Nephron progenitor cell (in vitro differentiated cells): ENCODE data around the gene BARHL2.

ENCODE experiments used
- DNase-seq: peaks from one replicate; pipeline ENCODE4 v3.0.0; 2021
- H3K27ac Mint-ChIP-seq: 2 replicates; pipeline ENCODE4 v1.8.0; 2021; ENCODE audit warnings: mild to moderate bottlenecking, moderate library complexity, mixed read lengths
- H3K27me3 Mint-ChIP-seq: 2 replicates; pipeline ENCODE4 v1.8.0; 2021; ENCODE audit warnings: mild to moderate bottlenecking, low read depth, mixed read lengths; ENCODE audit not compliant: poor library complexity
- H3K36me3 Mint-ChIP-seq: 2 replicates; pipeline ENCODE4 v1.8.0; 2021; ENCODE audit warnings: low read depth, mixed read lengths
- H3K4me1 Mint-ChIP-seq: 2 replicates; pipeline ENCODE4 v1.8.0; 2021; ENCODE audit warnings: mixed read lengths
- H3K4me3 Mint-ChIP-seq: 2 replicates; pipeline ENCODE4 v1.8.0; 2021; ENCODE audit warnings: mild to moderate bottlenecking, moderate library complexity, mixed read lengths
- H3K9me3 Mint-ChIP-seq: 2 replicates; pipeline ENCODE4 v1.8.0; 2021; ENCODE audit warnings: mild to moderate bottlenecking, moderate library complexity, mixed read lengths
- CTCF ChIP-seq: fragments of 200-600 bp; sonication (generic); IDR thresholded peaks from 2 replicates; pipeline ENCODE4 v1.5.0; 2021; ENCODE audit warnings: antibody characterized with exemption

Gene BARHL2

GRCh38 chr1:90709535-90709934 is 7.6 kb downstream of the BARHL2 start:
- H3K9me3 Mint-ChIP-seq = no peaks in the 10 kb centered on the region
- DNase-seq = no peak
- peaks cover 13% of the 10 kb centered on the region for H3K4me1 Mint-ChIP-seq
- no peaks in the 10 kb centered on the region for H3K36me3 Mint-ChIP-seq
- peaks cover 100% of the 10 kb centered on the region for H3K27me3 Mint-ChIP-seq
- no peak for TF ChIP-seq CTCF
- no peak overlapping the region for H3K4me3 Mint-ChIP-seq
- no peak overlapping the region for H3K27ac Mint-ChIP-seq

- H3K27me3 Mint-ChIP-seq = peaks cover 100% of the 10 kb centered on the region
- no peaks in the 10 kb centered on the region for H3K9me3 Mint-ChIP-seq
- peaks cover 13% of the 10 kb centered on the region for H3K4me1 Mint-ChIP-seq
- DNase-seq = no peak
- H3K27ac Mint-ChIP-seq = no peak overlapping the region
- no peak overlapping the region for H3K4me3 Mint-ChIP-seq
- TF ChIP-seq CTCF = no peak
- no peaks in the 10 kb centered on the region for H3K36me3 Mint-ChIP-seq
Measured at GRCh38 chr1:90708826-90709225, 8.3 kb downstream of the BARHL2 start.

- Mint-ChIP-seq H3K4me3 (no peak overlapping the region), H3K36me3 (no peaks in the 10 kb centered on the region), H3K4me1 (peaks cover 13% of the 10 kb centered on the region), H3K27me3 (peaks cover 100% of the 10 kb centered on the region), H3K9me3 (no peaks in the 10 kb centered on the region), H3K27ac (no peak overlapping the region)
- DNase-seq = no peak
- TF ChIP-seq CTCF = no peak
Measured at GRCh38 chr1:90708236-90708786, 8.8 kb downstream of the BARHL2 start.

- peak; percentile 90 for DNase-seq
- TF ChIP-seq CTCF = no peak
- Mint-ChIP-seq H3K4me1 (peaks cover 13% of the 10 kb centered on the region), H3K27ac (no peak overlapping the region), H3K9me3 (no peaks in the 10 kb centered on the region), H3K36me3 (no peaks in the 10 kb centered on the region), H3K27me3 (peaks cover 98% of the 10 kb centered on the region), H3K4me3 (peak overlapping the region; percentile 75)
Measured at GRCh38 chr1:90707363-90707710, 9.8 kb downstream of the BARHL2 start.

GRCh38 chr1:90706437-90707362 is 10.4 kb downstream of the BARHL2 start:
- no peaks in the 10 kb centered on the region for H3K9me3 Mint-ChIP-seq
- DNase-seq = peak; percentile 68
- no peaks in the 10 kb centered on the region for H3K36me3 Mint-ChIP-seq
- H3K4me1 Mint-ChIP-seq = peaks cover 13% of the 10 kb centered on the region
- no peak for TF ChIP-seq CTCF
- peaks cover 98% of the 10 kb centered on the region for H3K27me3 Mint-ChIP-seq
- H3K27ac Mint-ChIP-seq = no peak overlapping the region
- H3K4me3 Mint-ChIP-seq = peak overlapping the region; percentile 75
